ENCODE measurements around the gene C1orf232.

C1orf232 gene

GRCh38 chr1:26156285-26157038 lies 12.3 kb downstream of the C1orf232 start:
- no peak for FAIRE-seq

GRCh38 chr1:26155370-26156284 lies 13.1 kb downstream of the C1orf232 start:
- no peak for FAIRE-seq

- no peak for FAIRE-seq
Measured at GRCh38 chr1:26154750-26155149, 14.0 kb downstream of the C1orf232 start.

DNA sequence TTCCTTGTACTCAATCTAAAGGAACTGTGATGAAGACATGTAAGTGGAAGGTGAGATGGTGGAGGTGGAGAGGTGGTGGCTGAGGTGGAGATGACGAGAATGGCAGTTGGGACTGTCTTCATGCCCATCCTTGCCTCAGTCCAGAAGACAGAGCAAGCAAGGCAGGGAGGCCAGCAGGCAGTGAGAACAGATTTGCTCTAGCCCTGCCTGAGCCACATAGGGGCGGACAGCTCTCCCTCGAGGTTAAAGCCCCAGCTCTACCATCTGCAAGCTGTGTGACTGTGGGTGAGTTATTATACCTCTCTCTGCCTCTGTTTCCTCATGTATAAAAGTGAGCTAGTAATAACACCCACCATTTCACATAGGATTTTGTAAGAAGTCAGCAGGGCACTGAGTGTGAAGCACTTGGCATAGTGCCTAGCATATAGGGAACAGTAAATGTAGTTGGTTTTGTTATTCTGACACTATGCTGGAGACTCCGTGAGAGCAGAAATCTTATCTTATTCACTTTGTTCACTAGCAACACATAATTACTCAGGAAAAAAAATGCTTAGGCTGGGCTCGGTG lies 14.7 kb downstream of the C1orf232 start:
- FAIRE-seq, result no peak

DNA sequence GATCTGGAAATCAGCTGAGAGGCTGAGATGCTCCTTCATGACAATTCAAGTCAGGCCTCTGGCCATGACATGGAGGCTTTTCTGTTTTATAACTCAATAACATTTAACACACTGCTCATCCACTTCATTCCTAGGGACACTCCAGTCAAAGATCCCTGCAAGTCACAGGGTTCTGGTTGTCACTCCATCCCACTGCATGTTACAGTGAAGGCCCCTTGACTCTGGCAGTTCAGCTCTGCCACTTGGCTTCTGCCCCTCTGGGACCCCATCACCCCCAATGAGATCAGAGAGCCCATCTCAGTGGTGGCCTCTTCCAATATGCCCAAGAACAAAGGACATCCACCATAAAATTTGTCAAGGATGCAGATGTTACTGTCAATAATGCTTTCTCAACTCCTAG lies 19.9 kb downstream of the C1orf232 start:
- no peak for FAIRE-seq

- FAIRE-seq, result no peak
Measured at GRCh38 chr1:26145960-26146294, 22.8 kb downstream of the C1orf232 start.

DNA sequence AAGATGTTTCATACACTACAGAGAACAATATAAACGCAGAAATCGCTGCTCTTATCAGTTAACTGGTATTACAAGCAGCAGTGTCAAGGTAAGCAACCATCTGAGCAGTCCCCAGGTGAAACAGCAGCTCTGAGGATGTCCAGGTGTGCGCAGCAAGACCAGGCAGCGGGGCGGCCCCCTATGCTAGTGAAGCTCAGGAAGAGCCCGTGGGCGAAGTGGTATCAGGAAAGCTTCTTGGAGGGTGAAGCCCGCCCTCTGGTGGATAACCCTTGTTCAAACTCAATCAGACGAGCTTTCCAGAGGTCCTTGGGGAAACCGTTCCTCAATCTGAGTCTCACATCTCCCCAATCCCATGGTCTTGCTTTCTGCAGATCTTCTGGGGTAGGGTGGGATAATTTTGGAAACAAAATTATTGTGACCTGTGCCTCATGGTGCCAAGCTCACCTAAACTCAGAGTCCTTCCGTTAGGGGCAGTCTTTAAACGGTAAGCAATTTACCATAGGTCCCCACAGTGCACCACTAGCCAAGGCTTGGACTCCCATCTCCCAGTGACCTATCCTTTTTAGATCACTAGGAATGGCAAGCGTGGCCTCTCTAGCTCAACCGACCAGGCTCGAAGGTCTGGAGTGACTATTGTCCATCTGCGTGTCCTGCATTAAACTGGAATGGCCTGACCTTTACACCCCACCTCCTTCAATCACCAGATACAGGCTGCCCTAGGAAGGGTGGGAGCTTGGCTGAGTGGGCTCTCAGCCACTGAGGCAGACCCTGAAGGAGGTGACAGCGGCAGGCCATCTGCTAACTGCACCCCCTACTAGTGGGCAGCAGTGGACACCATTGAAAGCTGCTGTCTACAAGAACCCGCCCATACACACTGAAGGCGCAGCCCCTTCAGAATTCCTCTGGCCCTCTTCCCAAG lies 23.5 kb downstream of the C1orf232 start:
- FAIRE-seq, result peak; percentile 19

- no peak for FAIRE-seq
Measured at GRCh38 chr1:26142159-26142558, 26.6 kb downstream of the C1orf232 start.

GRCh38 chr1:26138974-26139558 lies 29.7 kb downstream of the C1orf232 start:
- no peak for FAIRE-seq

GRCh38 chr1:26134466-26134865 lies 34.3 kb downstream of the C1orf232 start:
- FAIRE-seq, result no peak

DNA sequence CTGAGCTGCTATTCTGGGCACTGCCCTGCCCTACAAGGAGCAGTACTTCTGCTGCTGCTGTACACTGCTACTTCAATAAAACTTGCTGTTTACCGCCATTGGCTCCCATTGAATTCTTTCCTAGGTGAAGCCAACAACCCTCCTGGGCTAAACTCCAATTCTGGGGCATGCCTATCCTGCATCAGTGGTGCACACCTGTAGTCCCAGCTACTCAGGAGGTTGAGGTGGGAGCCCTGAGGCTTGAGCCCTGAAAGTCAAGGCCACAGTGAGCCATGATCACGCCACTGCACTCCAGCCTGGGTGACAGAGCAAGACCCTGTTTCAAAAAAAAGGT lies 36.0 kb downstream of the C1orf232 start:
- FAIRE-seq, result no peak

GRCh38 chr1:26132128-26132833 lies 36.5 kb downstream of the C1orf232 start:
- FAIRE-seq, result no peak

DNA sequence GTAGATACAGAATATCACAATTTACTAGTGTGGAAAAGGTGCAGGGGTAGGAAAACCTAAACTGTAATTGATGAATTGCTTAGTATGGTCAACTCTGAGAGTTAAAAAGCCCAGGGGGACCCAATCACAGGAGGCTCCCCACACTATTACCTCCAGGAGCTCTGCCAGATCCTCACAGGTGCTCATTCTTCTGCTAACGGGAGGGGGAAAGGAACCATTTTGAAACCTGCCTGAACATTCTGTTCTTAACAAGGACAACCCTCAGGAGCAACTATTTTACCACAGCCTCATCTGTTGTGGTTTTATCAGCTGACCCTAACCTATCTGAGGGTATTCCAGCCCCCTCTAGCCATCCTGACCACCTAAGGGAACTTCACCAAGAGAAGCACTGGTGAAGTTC lies 38.1 kb downstream of the C1orf232 start:
- no peak for FAIRE-seq

GRCh38 chr1:26129778-26130177 lies 39.0 kb downstream of the C1orf232 start:
- FAIRE-seq, result no peak

GRCh38 chr1:26127235-26128163 lies 41.3 kb downstream of the C1orf232 start:
- no peak for FAIRE-seq

GRCh38 chr1:26126321-26127084 lies 42.3 kb downstream of the C1orf232 start:
- no peak for FAIRE-seq

DNA sequence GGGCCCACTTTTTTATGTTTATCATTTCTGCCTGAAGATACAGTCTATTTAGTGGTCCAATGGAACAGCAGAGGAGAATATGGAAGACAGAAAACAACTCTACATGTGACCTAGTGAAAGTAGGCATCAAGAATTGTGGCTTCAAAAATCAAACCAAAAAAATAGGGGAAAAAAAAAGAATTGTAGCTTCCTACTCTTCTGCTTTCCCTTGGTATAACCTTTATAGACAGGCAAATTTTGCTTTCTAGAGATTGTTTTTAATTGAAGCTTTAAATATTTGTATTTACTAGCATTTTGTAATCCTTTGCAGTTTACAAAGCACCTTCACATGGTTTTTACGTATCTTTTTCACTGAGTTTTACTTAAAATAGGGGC lies 42.8 kb downstream of the C1orf232 start:
- FAIRE-seq, result no peak

- FAIRE-seq, result peak; percentile 32
Measured at GRCh38 chr1:26125382-26125781, 43.4 kb downstream of the C1orf232 start.

DNA sequence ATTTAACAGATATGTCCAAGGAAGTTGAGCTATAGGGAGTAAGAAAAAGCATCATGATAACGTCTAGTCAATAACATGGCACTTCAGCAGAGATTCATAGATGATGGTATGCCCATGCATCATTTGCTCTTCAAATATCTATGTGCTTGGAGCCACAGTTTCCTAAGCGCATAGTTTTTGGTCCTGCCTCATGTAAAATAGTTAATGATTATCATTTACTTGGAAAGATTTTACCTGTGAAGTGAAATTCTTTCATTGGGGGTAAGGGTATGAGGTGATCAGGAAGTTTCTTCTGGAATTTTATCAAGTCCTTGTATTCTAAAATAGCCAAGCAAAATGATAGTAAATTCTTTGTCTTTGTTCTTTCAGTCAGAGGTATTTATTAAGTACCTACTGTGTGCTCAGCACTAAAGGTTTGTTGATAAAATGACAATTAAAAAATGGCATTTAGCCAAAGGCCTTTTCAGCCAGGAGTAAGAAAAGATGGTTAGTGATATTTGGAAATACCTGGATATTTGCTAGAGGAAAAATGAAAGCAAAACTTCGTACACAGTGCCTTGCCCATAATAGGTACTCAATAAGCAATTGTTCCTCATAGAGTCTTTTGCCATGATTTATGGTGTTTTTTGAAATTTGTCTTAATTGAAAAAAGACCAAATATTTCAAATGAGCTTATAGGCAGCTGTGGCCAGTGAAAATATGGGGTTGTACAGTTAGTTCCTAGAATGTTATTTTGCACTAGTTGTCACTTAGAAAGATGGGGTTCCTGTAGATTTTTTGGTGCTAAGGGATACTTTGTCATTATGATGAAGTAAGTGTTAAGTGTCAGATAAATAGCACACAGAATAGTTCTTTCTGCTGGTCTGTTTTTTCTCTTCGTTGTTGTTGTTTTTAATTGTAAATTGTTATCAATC lies 44.1 kb downstream of the C1orf232 start:
- FAIRE-seq, result no peak
